A673 (cell line): ENCODE data around the gene BANP. TPM values are rescaled to one million over a fixed set of nuclear protein-coding genes. Genes with fewer than 3 reads are reported as not detected.

Experiments used
- BruUV-seq: library from RNA; stranded (reverse); fragments of 400-500 nt; replicated peaks from 2 replicates; lab custom pipeline; 2021; lab: Mats Ljungman, UMichigan
- CTCF ChIA-PET: fragments of 300-600 bp; sonication (Branson Sonifier 250); formaldehyde crosslinking; loops from one replicate; lab custom pipeline; 2022; ENCODE audit warnings: antibody characterized with exemption; lab: Charles Lee
- POLR2A ChIA-PET: fragments of 300-600 bp; sonication (Branson Sonifier 250); formaldehyde crosslinking; loops from one replicate; lab custom pipeline; 2022; ENCODE audit warnings: antibody characterized with exemption; ENCODE audit not compliant: low non-redundant PET; lab: Charles Lee
- DNase-seq: peaks from one replicate; pipeline ENCODE4 v3.0.0-alpha.2; 2015; ENCODE audit warnings: low spot score
- H3K27ac ChIP-seq: fragments of 200-600 bp; sonication (generic); 2 replicates; pipeline ENCODE4 v1.5.1; 2016; ENCODE audit warnings: mixed run types, low read depth, mild to moderate bottlenecking, mixed read lengths, antibody characterized with exemption, low read length; ENCODE audit not compliant: poor library complexity, severe bottlenecking
- H3K27me3 ChIP-seq: fragments of 200-600 bp; sonication (generic); replicated peaks from 2 replicates; pipeline ENCODE4 v1.6.1; 2017; ENCODE audit warnings: mixed run types, low read depth, mild to moderate bottlenecking, mixed read lengths, antibody characterized with exemption, low read length; ENCODE audit not compliant: insufficient read depth, poor library complexity
- H3K36me3 ChIP-seq: fragments of 200-600 bp; sonication (generic); 2 replicates; pipeline ENCODE4 v1.6.1; 2016; ENCODE audit warnings: mixed run types, mild to moderate bottlenecking, mixed read lengths, antibody characterized with exemption, low read length; ENCODE audit not compliant: insufficient read depth, poor library complexity, severe bottlenecking
- H3K4me1 ChIP-seq: fragments of 200-600 bp; sonication (generic); 2 replicates; pipeline ENCODE4 v1.6.1; 2017; ENCODE audit warnings: mixed run types, mild to moderate bottlenecking, mixed read lengths, antibody characterized with exemption, low read length; ENCODE audit not compliant: insufficient read depth, poor library complexity, severe bottlenecking
- H3K4me3 ChIP-seq: fragments of 200-600 bp; sonication (generic); 2 replicates; pipeline ENCODE4 v1.5.1; 2016; ENCODE audit warnings: low read depth, mixed run types, mild to moderate bottlenecking, mixed read lengths, low read length; ENCODE audit not compliant: poor library complexity, severe bottlenecking
- H3K9me3 ChIP-seq: fragments of 200-600 bp; sonication (generic); 2 replicates; pipeline ENCODE4 v1.6.1; 2016; ENCODE audit warnings: mixed run types, low read depth, mild to moderate bottlenecking, mixed read lengths, antibody characterized with exemption, low read length; ENCODE audit not compliant: poor library complexity, severe bottlenecking
- EZH2 ChIP-seq: fragments of 200-600 bp; sonication (generic); IDR thresholded peaks from 2 replicates; pipeline ENCODE4 v1.6.1; 2017; ENCODE audit warnings: borderline replicate concordance, low read depth, mild to moderate bottlenecking, mixed read lengths, antibody characterized with exemption, low read length; ENCODE audit not compliant: poor library complexity, severe bottlenecking
- intact Hi-C: fragments of 100-400 bp; cut with micrococcal nuclease; formaldehyde crosslinking; loops from one replicate; pipeline ENCODE4 v1.10.0; 2022; ENCODE audit not compliant: unreplicated experiment
- total RNA-seq: library from RNA; stranded (reverse); gene quantifications from 2 replicates; pipeline ENCODE4 v1.2.3, GENCODE V29; 2021
- TF ChIP-seq, protein P1 (sequence below): fragments of 300-800, 200-600 bp; sonication (generic); conservative IDR thresholded peaks from 2 replicates; pipeline ENCODE4 v1.5.1; 2017; ENCODE audit warnings: low read depth, mild to moderate bottlenecking, antibody characterized with exemption, low read length, moderate library complexity, mixed read lengths

BANP gene
- total RNA-seq, 1 experiment from 2014 or later, result 44.3 TPM

DNA sequence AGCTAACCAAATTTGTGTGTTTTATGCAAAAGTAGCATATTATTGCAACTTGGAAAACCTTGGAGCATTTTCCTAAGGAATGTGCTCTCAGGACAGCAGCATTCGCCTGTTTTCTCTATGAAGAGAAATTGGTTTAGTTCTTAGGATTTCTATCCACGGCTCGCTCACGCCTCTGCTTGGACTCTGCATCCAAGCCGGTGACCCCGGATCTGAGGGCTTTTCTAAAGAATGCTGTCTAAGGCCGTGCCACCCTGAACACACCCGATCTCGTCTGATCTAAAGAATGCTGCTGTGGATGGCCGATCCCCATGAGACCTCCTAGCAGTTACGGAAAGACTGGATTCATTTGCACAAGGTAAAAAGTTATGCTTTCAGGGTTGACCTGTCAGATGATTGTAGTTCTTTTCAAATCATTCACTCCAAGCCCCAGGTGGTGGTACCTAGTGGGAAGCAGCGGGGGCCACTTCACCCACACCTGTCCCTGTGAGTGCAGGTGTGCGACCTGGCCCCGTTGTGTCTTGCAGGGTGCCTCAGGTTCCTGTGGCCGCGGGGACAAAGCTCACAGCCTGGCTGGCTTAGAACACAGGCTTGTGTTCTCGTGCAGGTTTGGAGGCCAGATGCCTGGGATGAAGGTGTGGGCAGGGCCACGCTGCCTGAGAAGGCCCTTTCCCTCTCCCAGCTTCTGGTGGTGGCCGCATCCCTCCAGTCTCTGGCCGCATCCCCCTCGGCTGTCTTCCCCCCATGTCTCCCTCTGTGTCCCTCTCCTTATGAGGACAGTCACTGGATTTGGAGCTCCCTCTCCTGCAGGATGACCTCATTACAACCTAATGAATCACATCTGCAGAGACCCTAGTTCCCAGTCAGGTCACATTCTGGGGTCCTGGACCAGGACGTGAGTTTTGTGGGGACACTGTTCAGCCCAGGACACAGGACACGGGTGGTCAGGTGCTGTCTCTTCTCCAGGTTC, 71.1 kb downstream of the BANP start:
- Histone ChIP-seq H3K27me3 (no peaks in the 10 kb centered on the region), H3K27ac (no peak overlapping the region), H3K9me3 (no peaks in the 10 kb centered on the region), H3K4me1 (no peaks in the 10 kb centered on the region), H3K4me3 (no peak overlapping the region), H3K36me3 (no peaks in the 10 kb centered on the region)
- intact Hi-C loops, result loop anchor here (10.0 kb wide), 1 partner anchor 68 kb away; the partner anchor contains the start of gene BANP
- BruUV-seq, result no TSS peak
- ChIA-PET CTCF (no interaction called here), POLR2A (no interaction called here)
- TF ChIP-seq, protein P1, sequence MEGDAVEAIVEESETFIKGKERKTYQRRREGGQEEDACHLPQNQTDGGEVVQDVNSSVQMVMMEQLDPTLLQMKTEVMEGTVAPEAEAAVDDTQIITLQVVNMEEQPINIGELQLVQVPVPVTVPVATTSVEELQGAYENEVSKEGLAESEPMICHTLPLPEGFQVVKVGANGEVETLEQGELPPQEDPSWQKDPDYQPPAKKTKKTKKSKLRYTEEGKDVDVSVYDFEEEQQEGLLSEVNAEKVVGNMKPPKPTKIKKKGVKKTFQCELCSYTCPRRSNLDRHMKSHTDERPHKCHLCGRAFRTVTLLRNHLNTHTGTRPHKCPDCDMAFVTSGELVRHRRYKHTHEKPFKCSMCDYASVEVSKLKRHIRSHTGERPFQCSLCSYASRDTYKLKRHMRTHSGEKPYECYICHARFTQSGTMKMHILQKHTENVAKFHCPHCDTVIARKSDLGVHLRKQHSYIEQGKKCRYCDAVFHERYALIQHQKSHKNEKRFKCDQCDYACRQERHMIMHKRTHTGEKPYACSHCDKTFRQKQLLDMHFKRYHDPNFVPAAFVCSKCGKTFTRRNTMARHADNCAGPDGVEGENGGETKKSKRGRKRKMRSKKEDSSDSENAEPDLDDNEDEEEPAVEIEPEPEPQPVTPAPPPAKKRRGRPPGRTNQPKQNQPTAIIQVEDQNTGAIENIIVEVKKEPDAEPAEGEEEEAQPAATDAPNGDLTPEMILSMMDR, result no peak
- TF ChIP-seq EZH2, result no peak
- no peak for DNase-seq

DNA sequence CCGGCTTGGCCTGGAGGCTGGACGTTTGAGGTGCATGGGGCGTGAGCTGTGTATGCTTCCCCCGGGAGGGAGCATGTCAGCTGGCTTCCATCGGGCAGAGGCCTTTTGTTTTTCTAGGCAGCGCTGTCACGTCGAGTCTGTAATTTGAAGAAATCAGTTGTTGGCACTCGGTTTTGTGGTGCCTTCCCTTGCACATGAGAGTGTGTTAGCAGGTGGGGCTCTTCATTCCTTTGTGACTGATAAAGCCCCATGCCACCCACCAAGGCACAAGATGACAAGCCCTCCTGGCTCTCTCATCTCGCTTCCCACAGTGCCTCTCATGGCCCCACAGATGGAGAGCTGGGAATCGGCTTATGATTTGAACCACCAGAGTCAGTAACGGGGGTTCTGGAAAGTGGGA, 72.1 kb downstream of the BANP start:
- DNase-seq, result no peak
- no peak overlapping the region for H3K4me3 ChIP-seq
- intact Hi-C loops, result loop anchor here (10.0 kb wide), 1 partner anchor 69 kb away; the partner anchor contains the start of gene BANP
- no TSS peak for BruUV-seq
- H3K9me3 ChIP-seq, result no peaks in the 10 kb centered on the region
- TF ChIP-seq, protein P1, result no peak
- TF ChIP-seq EZH2, result no peak
- ChIA-PET POLR2A (no interaction called here), CTCF (no interaction called here)
- H3K27ac ChIP-seq, result no peak overlapping the region
- no peaks in the 10 kb centered on the region for H3K27me3 ChIP-seq
- H3K36me3 ChIP-seq, result no peaks in the 10 kb centered on the region
- H3K4me1 ChIP-seq, result no peaks in the 10 kb centered on the region

DNA sequence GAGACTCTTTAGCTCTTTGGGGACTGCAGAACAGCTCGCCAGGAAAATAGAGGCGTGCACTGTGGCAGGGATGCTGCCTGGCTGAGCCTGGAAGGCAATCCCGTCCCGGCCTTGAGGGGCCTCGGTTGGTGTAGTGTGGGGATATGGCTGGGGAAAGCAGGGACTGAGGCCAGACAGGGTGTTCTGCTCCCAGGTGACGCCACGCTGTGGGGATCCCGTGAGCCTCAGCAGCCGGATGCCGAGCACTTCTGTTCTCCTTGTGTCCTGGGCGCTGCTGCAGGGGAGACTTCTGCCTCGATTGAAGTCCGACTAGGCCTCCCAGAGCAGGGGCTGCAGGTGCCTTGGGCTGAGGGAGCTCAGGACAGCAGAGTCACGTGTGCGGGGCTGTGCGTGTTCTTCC, 72.6 kb downstream of the BANP start:
- intact Hi-C loops, result loop anchor here (10.0 kb wide), 1 partner anchor 69 kb away; the partner anchor contains the start of gene BANP
- no TSS peak for BruUV-seq
- Histone ChIP-seq H3K4me1 (no peaks in the 10 kb centered on the region), H3K27ac (no peak overlapping the region), H3K27me3 (no peaks in the 10 kb centered on the region), H3K9me3 (no peaks in the 10 kb centered on the region), H3K4me3 (no peak overlapping the region), H3K36me3 (no peaks in the 10 kb centered on the region)
- DNase-seq, result no peak
- CTCF ChIA-PET, result no interaction called here
- POLR2A ChIA-PET, result no interaction called here
- TF ChIP-seq, protein P1, result no peak
- no peak for TF ChIP-seq EZH2
